22Rv1 (cell line): Measurements from ENCODE around the gene UNC93B1.

Source experiments
- CTCF ChIP-seq: fragments of 450-650 bp; IDR thresholded peaks from 2 replicates; pipeline ENCODE4 v1.5.1; 2017; ENCODE audit warnings: mild to moderate bottlenecking
- ZFX ChIP-seq: fragments of 450-650 bp; IDR thresholded peaks from 2 replicates; pipeline ENCODE4 v1.6.1; 2017; ENCODE audit warnings: antibody characterized with exemption, borderline replicate concordance

- TF ChIP-seq CTCF = no peak
- no peak for TF ChIP-seq ZFX
Measured at GRCh38 chr11:68013611-68014156, 9.8 kb upstream of the UNC93B1 start.
